ENCODE results near the gene FKBP1A. TPM values are rescaled to one million over a fixed set of nuclear protein-coding genes. Genes with fewer than 3 reads are reported as not detected.
"Not testable (repeated sequence)": the region's sequence is repeated elsewhere in the genome, so short reads cannot be mapped to it uniquely, and the experiment has no call there.

The FKBP1A gene
- total and polyA plus RNA-seq, 3 donors from 2014 or later: 90.9 to 182 (median 122) TPM

DNA sequence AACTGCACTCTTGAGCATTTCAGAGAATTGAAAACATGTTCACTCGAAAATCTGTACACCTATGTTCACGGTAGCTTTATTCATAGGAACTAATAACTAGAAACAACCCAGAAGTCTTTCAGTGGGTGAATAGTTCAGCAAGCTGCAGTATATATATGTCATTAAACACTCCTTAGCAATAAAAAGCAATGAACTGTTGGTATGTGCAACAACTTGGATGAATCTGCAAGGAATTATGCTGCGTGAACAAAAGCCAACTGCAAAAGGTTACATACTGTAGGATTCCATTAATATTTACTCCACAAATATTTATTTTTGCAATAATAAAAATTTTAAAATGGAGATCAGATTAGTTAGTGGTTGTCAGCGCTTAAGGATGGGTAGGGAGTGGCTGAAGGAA, 22.1 kb upstream of the FKBP1A start:
- Histone ChIP-seq H3K4me1 (no peaks in the 10 kb centered on the region), H3K4me3 (no peak overlapping the region), H3K27me3 (no peaks in the 10 kb centered on the region), H3K27ac (no peak overlapping the region), H3K36me3 (ENCODE audit: low read depth, missing control alignments) (no peaks in the 10 kb centered on the region), H3K9me3 (no peaks in the 10 kb centered on the region)
- no peak for DNase-seq
- intact Hi-C loops (cut with DNase I; ENCODE audit: low total_unique reads): no loop called here
- TF ChIP-seq POLR2A (IDR thresholded peaks at IDR 0.05): no peak
- WGBS, 2 donors: 73 to 87% methylated on average over 4 of the region's 4 CpGs

GRCh38 chr20:1405801-1406200, 12.9 kb upstream of the FKBP1A start:
- DNase-seq: no peak
- 60 to 67% methylated on average over 2 of the region's 2 CpGs for WGBS, 2 donors
- Histone ChIP-seq H3K27me3 (no peaks in the 10 kb centered on the region), H3K4me1 (no peaks in the 10 kb centered on the region), H3K4me3 (no peak overlapping the region), H3K9me3 (no peaks in the 10 kb centered on the region), H3K27ac (no peak overlapping the region), H3K36me3 (ENCODE audit: low read depth, missing control alignments) (no peaks in the 10 kb centered on the region)
- TF ChIP-seq POLR2A (IDR thresholded peaks at IDR 0.05): no peak
- TF ChIP-seq CTCF (IDR thresholded peaks at IDR 0.05): no peak
- intact Hi-C loops (cut with DNase I; ENCODE audit: low total_unique reads): no loop called here

- TF ChIP-seq CTCF (IDR thresholded peaks at IDR 0.05) (no peak), POLR2A (IDR thresholded peaks at IDR 0.05) (no peak)
- no peaks in the 10 kb centered on the region for H3K4me1 ChIP-seq
- DNase-seq: no peak
- H3K4me3 ChIP-seq: no peak overlapping the region
- H3K27ac ChIP-seq: no peak overlapping the region
- 60 to 95% methylated on average over 1 of the region's 1 CpG for WGBS, 2 donors
- no peaks in the 10 kb centered on the region for H3K36me3 ChIP-seq (ENCODE audit: low read depth, missing control alignments)
- no peaks in the 10 kb centered on the region for H3K27me3 ChIP-seq
- intact Hi-C loops (cut with DNase I; ENCODE audit: low total_unique reads): no loop called here
- no peaks in the 10 kb centered on the region for H3K9me3 ChIP-seq
Observed at GRCh38 chr20:1403624-1404023, 10.8 kb upstream of the FKBP1A start.

- Histone ChIP-seq H3K4me1 (no peaks in the 10 kb centered on the region), H3K36me3 (ENCODE audit: low read depth, missing control alignments) (no peaks in the 10 kb centered on the region), H3K4me3 (no peak overlapping the region), H3K27me3 (no peaks in the 10 kb centered on the region), H3K27ac (no peak overlapping the region), H3K9me3 (no peaks in the 10 kb centered on the region)
- intact Hi-C loops (cut with DNase I; ENCODE audit: low total_unique reads): no loop called here
- no peak for DNase-seq
- TF ChIP-seq POLR2A (IDR thresholded peaks at IDR 0.05): no peak
- no peak for TF ChIP-seq CTCF (IDR thresholded peaks at IDR 0.05)
- 78 to 84% methylated on average over 7 of the region's 7 CpGs for WGBS, 2 donors
Observed at GRCh38 chr20:1402149-1402548, 9.3 kb upstream of the FKBP1A start.

GRCh38 chr20:1401451-1401907, 8.6 kb upstream of the FKBP1A start:
- Histone ChIP-seq H3K27ac (no peak overlapping the region), H3K36me3 (ENCODE audit: low read depth, missing control alignments) (no peaks in the 10 kb centered on the region), H3K9me3 (no peaks in the 10 kb centered on the region), H3K4me3 (no peak overlapping the region), H3K27me3 (no peaks in the 10 kb centered on the region), H3K4me1 (no peaks in the 10 kb centered on the region)
- DNase-seq: no peak
- no peak for TF ChIP-seq CTCF (IDR thresholded peaks at IDR 0.05)
- TF ChIP-seq POLR2A (IDR thresholded peaks at IDR 0.05): no peak
- intact Hi-C loops (cut with DNase I; ENCODE audit: low total_unique reads): no loop called here
- WGBS, 2 donors: 69 to 73% methylated on average over 3 of the region's 3 CpGs

DNA sequence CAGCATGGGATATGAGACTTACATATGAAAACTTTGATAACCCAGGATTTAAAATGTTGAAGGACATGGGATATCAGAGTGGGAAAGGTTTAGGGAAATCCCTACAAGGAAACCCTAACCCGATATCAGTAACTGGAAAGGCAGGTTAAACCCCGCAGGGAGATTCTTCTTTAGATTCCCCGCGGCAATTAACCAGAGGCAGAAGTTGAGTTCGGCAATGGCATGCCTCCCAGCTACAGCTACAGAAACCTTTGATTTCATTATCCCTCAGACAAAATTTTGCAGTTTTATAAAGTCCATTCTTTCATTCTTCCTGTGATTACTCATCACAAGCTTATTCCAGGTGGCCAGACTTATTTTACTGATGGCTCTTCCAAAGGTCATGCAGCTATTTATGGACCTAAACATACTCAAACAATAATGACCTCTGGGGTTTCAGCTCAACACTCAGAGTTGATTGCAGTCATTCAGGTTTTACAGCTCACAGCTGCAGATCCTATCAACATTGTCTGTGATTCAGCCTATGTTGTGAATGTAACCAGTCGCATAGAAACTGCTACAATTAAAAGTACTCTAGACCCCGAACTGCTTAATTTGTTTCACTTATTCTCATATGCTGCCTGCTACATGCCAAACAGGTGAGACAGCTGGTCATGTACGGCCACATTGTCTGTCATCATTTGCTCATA, 7.0 kb upstream of the FKBP1A start:
- H3K4me1 ChIP-seq; H3K27me3 ChIP-seq; DNase-seq; H3K4me3 ChIP-seq; H3K36me3 ChIP-seq (ENCODE audit: low read depth, missing control alignments); H3K9me3 ChIP-seq; H3K27ac ChIP-seq; intact Hi-C loops (cut with DNase I; ENCODE audit: low total_unique reads): not testable (repeated sequence)
- 31 to 35% methylated on average over 8 of the region's 8 CpGs for WGBS, 2 donors

- WGBS, 2 donors: 56 to 66% methylated on average over 7 of the region's 7 CpGs
- intact Hi-C loops (cut with DNase I; ENCODE audit: low total_unique reads); H3K27ac ChIP-seq; DNase-seq; H3K36me3 ChIP-seq (ENCODE audit: low read depth, missing control alignments); H3K9me3 ChIP-seq; H3K4me3 ChIP-seq; H3K27me3 ChIP-seq; H3K4me1 ChIP-seq: not testable (repeated sequence)
Observed at GRCh38 chr20:1398185-1398584, 5.3 kb upstream of the FKBP1A start.

All from testis (tissue), 3 donors.